GM03348 (cell line): Measurements from ENCODE around the gene KRTAP12-1.

ENCODE experiments used
- DNase-seq: peaks from one replicate; pipeline ENCODE4 v3.0.0; 2012; ENCODE audit warnings: low spot score

Gene KRTAP12-1

GRCh38 chr21:44711327-44712202 is 29.6 kb upstream of the KRTAP12-1 start, which contains the start of gene TSPEAR:
TSS of gene TSPEAR (minus strand) at chr21:44711572. CDS start at chr21:44711514, 58 bp downstream.
- no peak for DNase-seq

GRCh38 chr21:44710756-44711326 is 28.9 kb upstream of the KRTAP12-1 start:
- no peak for DNase-seq

- DNase-seq, result no peak
These were observed 28.3 kb upstream of the KRTAP12-1 start for GRCh38 chr21:44710294-44710665.

- DNase-seq, result no peak
These were observed 27.7 kb upstream of the KRTAP12-1 start for GRCh38 chr21:44709426-44710293.

GRCh38 chr21:44708866-44709425 is 27.0 kb upstream of the KRTAP12-1 start:
- no peak for DNase-seq

- peak; percentile 14 for DNase-seq
These were observed 26.4 kb upstream of the KRTAP12-1 start for GRCh38 chr21:44708213-44708865.

GRCh38 chr21:44706706-44707581 is 25.0 kb upstream of the KRTAP12-1 start:
- peak; percentile 7 for DNase-seq

GRCh38 chr21:44706026-44706705 is 24.2 kb upstream of the KRTAP12-1 start:
- DNase-seq, result no peak

GRCh38 chr21:44704636-44705001 is 22.7 kb upstream of the KRTAP12-1 start:
- DNase-seq, result no peak

- no peak for DNase-seq
These were observed 22.0 kb upstream of the KRTAP12-1 start for GRCh38 chr21:44703731-44704635.

- DNase-seq, result no peak
These were observed 21.2 kb upstream of the KRTAP12-1 start for GRCh38 chr21:44702973-44703730.

- DNase-seq, result no peak
These were observed 20.4 kb upstream of the KRTAP12-1 start for GRCh38 chr21:44702111-44702972.

GRCh38 chr21:44701541-44701940 is 19.6 kb upstream of the KRTAP12-1 start:
- DNase-seq, result no peak

GRCh38 chr21:44701023-44701400 is 19.0 kb upstream of the KRTAP12-1 start:
- DNase-seq, result no peak

- no peak for DNase-seq
These were observed 18.4 kb upstream of the KRTAP12-1 start for GRCh38 chr21:44700101-44701022.

- no peak for DNase-seq
These were observed 17.6 kb upstream of the KRTAP12-1 start for GRCh38 chr21:44699502-44700001.
